Prostate gland (tissue), 2 donors: ENCODE data around the gene ACKR4.

Experiments used
- POLR2A ChIP-seq: fragments of 450-650 bp; IDR thresholded peaks from one replicate; pipeline ENCODE4 v1.6.1; 2016; ENCODE audit warnings: antibody characterized with exemption, mild to moderate bottlenecking
- POLR2AphosphoS5 ChIP-seq: sonication (generic); formaldehyde crosslinking; IDR thresholded peaks from one replicate; pipeline ENCODE4 v1.6.1; 2017; ENCODE audit warnings: antibody characterized with exemption
- TF ChIP-seq, protein P1 (sequence below), 4 experiments: fragments of 200-600 bp in 2 of 4; fragments of 450-650 bp in 2 of 4; sonication (generic) in 2 of 4; IDR thresholded peaks; 1 replicate in 3 of 4; 2 replicates in 1 of 4; pipeline ENCODE4 v1.5.1; 2016 to 2019; ENCODE audit warnings: antibody characterized with exemption in 4 of 4, mild to moderate bottlenecking in 2 of 4, moderate library complexity in 2 of 4

DNA sequence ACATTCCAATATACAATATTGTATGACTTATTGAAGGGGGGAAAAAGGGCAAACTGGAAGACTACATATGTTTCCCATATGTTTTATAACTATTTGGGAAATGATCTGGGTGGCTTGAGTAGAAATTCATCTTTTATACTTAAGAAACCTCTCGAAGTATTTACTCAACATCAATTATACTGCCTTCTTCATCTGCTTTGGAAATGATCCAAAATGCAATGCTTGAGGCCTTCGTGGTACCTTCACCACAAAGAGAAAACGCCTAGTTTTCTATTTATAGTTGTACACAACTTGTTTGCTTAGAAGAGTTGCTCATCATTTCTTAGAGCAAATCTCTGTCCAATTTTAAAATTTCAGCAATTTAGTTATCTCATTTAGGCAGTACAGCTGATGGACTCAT, 18.8 kb downstream of the ACKR4 start:
- TF ChIP-seq, protein P1, sequence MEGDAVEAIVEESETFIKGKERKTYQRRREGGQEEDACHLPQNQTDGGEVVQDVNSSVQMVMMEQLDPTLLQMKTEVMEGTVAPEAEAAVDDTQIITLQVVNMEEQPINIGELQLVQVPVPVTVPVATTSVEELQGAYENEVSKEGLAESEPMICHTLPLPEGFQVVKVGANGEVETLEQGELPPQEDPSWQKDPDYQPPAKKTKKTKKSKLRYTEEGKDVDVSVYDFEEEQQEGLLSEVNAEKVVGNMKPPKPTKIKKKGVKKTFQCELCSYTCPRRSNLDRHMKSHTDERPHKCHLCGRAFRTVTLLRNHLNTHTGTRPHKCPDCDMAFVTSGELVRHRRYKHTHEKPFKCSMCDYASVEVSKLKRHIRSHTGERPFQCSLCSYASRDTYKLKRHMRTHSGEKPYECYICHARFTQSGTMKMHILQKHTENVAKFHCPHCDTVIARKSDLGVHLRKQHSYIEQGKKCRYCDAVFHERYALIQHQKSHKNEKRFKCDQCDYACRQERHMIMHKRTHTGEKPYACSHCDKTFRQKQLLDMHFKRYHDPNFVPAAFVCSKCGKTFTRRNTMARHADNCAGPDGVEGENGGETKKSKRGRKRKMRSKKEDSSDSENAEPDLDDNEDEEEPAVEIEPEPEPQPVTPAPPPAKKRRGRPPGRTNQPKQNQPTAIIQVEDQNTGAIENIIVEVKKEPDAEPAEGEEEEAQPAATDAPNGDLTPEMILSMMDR (IDR thresholded peaks at IDR 0.05), result no peak
- TF ChIP-seq POLR2A (no peak), POLR2AphosphoS5 (no peak)
